Endometrium (tissue), 2 donors: ENCODE data around the gene EEPD1.
A peak's percentile ranks its signal among the peaks of the same experiment; 100 is the strongest.

Source experiments
- FAIRE-seq: peaks from 2 replicates; lab custom pipeline; 2012; peaks lifted over from hg19 to GRCh38; lab: Jason Lieb, UNC
- donor health status: control.
- donor health status: control.

The EEPD1 gene

GRCh38 chr7:36260481-36260880 is 107.4 kb downstream of the EEPD1 start:
- no peak for FAIRE-seq

- no peak for FAIRE-seq
These were observed 108.1 kb downstream of the EEPD1 start for GRCh38 chr7:36261019-36261754.

GRCh38 chr7:36262309-36263094 is 109.4 kb downstream of the EEPD1 start:
- FAIRE-seq, result no peak

- no peak for FAIRE-seq
These were observed 110.0 kb downstream of the EEPD1 start for GRCh38 chr7:36263095-36263484.

- no peak for FAIRE-seq
These were observed 111.2 kb downstream of the EEPD1 start for GRCh38 chr7:36264123-36264801.

- FAIRE-seq, result no peak
These were observed 112.0 kb downstream of the EEPD1 start for GRCh38 chr7:36264913-36265516.

- FAIRE-seq, result no peak
These were observed 112.6 kb downstream of the EEPD1 start for GRCh38 chr7:36265680-36266079.

- FAIRE-seq, result no peak
These were observed 113.1 kb downstream of the EEPD1 start for GRCh38 chr7:36266190-36266589.

- no peak for FAIRE-seq
These were observed 113.6 kb downstream of the EEPD1 start for GRCh38 chr7:36266683-36267082.

- FAIRE-seq, result no peak
These were observed 119.1 kb downstream of the EEPD1 start for GRCh38 chr7:36272211-36272566.

- no peak for FAIRE-seq
These were observed 119.7 kb downstream of the EEPD1 start for GRCh38 chr7:36272567-36273269.

GRCh38 chr7:36273836-36274235 is 120.8 kb downstream of the EEPD1 start:
- no peak for FAIRE-seq

- no peak for FAIRE-seq
These were observed 122.8 kb downstream of the EEPD1 start for GRCh38 chr7:36275735-36276284.

GRCh38 chr7:36276428-36277248 is 123.6 kb downstream of the EEPD1 start:
- FAIRE-seq, result no peak

- no peak for FAIRE-seq
These were observed 124.1 kb downstream of the EEPD1 start for GRCh38 chr7:36277249-36277542.

- FAIRE-seq, result no peak
These were observed 125.1 kb downstream of the EEPD1 start for GRCh38 chr7:36278069-36278619.

- peak; percentile 74 for FAIRE-seq
These were observed 125.6 kb downstream of the EEPD1 start for GRCh38 chr7:36278620-36279172.

- no peak for FAIRE-seq
These were observed 126.3 kb downstream of the EEPD1 start for GRCh38 chr7:36279200-36279925.

GRCh38 chr7:36279926-36280315 is 126.9 kb downstream of the EEPD1 start:
- no peak for FAIRE-seq
